GM21367 (cell line): Measurements from ENCODE around the gene BBS2.

Source experiments
- ATAC-seq: cut with Tn5 transposase; IDR thresholded peaks from one replicate; pipeline ENCODE4 v1.9.1; 2021; ENCODE audit not compliant: unreplicated experiment

BBS2 gene

GRCh38 chr16:56478281-56479049 is 41.4 kb downstream of the BBS2 start:
- no peak for ATAC-seq

DNA sequence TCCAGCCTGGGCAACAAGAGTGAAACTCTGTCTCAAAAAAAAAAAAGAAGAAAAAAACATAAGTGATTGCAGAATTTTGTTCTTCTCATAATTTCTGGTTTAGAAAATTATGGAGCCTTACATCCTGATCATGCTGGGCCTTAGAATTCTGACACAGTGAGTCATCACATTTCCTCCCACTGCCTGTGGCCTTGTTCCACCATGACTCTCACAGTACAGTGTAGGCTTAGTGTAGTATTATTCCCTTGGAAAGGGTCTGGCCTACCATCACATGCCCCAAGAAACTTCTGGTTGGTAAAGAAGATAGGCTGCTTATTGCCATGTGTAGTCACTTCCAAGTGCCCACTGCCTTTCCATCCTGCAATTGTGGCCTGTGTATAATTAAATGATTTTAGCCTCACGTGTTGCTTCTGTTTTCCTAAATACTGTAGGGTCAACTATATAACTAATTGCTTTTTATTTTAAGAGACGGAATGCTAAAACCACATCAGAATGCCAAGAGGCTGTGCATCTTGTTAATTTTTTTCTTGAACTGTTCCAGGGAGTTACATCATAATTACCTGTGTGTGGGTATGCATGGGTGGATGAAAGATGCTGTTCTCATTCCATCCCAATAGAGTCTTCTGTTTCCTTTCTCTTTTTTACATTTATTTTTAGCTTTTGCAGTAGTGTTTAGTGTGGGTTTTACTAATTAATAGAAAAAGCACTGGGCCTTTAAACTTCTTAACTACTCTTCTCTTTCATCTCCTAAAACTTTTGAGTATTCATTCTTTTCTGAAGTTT is 42.5 kb downstream of the BBS2 start:
- no peak for ATAC-seq

DNA sequence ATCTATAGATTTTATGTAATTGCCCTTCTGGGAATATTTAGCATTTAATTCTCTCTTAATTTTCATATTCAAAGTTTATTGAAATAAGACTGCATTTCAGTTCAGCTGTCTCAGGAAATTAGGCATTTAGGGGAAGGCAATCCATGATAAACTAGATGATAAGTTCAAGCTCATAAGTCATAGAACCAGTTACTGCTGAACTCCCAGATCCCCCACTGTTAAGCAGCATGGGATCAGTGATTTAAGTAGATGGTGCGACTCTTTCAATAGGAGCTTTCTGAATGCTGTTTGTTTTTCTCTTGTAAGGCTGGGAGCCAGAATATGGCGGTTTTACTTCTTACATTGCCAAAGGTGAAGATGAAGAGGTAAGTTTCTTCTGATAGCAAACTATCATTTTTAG is 44.6 kb downstream of the BBS2 start:
- ATAC-seq: no peak

DNA sequence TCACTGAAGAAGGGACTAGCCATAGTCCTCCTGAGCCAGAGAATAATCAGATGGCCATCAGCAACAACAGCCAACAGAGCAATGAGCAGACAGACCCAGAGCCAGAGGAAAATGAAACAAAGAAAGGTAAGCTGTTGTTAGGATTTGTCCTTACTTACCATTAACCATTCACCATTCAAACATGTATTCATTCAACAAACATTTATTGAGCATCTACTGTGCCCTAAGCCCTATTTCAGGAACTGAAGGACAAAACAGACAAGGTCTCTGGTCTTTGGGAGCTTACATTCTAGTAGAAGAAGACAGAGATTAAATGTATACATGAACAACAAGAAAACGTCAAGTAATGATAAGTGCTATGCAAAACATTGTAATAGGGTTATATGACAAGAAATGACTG is 49.2 kb downstream of the BBS2 start:
- no peak for ATAC-seq

- ATAC-seq: no peak
These were observed 49.6 kb downstream of the BBS2 start for GRCh38 chr16:56470232-56470631.

- no peak for ATAC-seq
These were observed 50.1 kb downstream of the BBS2 start for GRCh38 chr16:56469748-56470147.

DNA sequence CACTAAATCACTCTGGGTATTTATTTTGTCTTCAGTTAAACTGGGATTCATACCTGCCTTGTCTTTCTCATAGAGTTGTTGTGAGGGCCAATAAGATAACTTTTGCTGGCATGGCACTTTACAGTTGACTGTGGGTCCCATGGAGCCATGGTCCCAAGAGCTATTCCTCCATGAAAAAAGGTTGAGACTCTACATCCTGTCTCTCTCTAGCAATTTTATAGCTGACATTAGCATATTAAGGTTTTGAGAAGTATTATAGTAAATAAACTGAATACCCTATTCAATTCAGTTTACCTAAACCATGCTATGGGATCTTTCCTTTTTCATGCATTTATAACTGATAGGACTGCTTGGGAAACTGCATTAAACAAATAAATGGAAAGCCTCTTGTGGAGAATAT is 51.0 kb downstream of the BBS2 start:
- ATAC-seq: no peak

DNA sequence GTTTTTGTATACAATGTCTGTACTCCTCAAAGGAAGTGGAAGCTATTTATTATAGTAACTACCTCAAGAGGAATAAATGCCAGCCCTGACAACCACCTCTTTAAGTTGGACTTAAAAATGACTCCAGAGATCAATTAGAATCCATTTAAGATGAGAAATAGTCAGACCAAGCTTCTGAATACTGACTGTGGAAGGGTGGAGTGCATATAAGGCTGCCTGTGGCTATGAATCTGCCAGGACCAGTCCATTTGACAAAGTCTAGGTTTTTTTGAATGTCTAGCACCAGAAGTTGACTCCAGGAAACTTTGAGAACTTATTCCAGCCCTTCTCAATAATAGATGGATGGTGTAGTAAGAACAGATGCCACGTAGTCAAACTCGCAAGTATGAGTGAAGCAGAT is 53.5 kb downstream of the BBS2 start:
- ATAC-seq: no peak

GRCh38 chr16:56463153-56463552 is 56.7 kb downstream of the BBS2 start:
- no peak for ATAC-seq

- ATAC-seq: no peak
These were observed 57.6 kb downstream of the BBS2 start for GRCh38 chr16:56462064-56462796.

GRCh38 chr16:56460101-56460500 is 59.7 kb downstream of the BBS2 start:
- ATAC-seq: no peak

- ATAC-seq: no peak
These were observed 61.8 kb downstream of the BBS2 start for GRCh38 chr16:56457927-56458470.

DNA sequence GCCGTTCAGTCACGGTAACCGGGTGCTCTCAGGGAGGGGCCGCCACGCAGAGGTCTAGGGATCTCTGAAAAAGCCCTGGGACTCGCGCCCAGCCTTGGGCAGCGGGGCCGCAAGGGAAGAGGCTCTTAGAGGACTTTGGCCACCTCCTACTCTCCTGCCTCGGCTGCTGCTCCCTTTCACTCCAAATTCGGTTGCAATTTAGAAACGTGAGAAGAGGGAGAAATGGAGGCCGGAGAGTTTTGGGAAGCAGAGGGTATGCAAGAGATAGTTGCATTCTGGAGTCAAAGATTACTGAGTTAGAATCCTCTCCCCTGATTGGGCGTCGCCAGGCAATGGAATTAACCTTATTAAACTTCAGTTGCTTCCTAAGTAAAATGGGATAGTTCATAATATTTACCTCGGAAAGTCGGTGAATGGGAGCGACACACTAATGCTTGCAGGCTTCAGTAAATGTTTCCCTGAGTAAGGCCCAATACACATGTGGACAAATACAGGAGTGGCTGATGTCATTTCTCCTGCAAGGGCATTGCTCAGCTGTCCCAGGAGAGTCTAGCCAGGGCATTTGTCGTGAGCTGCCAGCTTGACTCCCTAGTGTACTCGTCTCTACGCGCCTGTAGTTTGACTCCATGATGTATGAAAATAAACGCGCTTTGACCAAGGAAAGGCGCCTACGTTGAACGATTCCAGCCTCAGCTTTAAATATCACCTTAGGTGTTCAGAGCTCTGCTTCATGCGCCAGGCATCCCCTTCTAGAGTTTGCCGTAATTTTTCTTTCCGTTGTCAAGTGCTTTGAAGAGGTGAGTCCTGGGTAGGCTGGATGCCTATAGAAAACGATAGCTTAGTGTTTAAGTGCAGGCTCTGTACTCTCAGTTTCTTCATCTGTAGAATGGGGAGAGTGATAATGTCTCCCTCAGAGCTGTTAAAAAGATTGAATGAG is 67.8 kb downstream of the BBS2 start:
- ATAC-seq: peak; percentile 30

GRCh38 chr16:56450986-56451752 is 68.7 kb downstream of the BBS2 start, which contains the start of the genes NUDT21 and OGFOD1:
TSS of gene NUDT21 (minus strand) at chr16:56451332. CDS start at chr16:56451202, 130 bp downstream.
TSS of gene OGFOD1 (plus strand) at chr16:56451554. CDS start at chr16:56451613, 59 bp downstream.
- peak; percentile 96 for ATAC-seq

DNA sequence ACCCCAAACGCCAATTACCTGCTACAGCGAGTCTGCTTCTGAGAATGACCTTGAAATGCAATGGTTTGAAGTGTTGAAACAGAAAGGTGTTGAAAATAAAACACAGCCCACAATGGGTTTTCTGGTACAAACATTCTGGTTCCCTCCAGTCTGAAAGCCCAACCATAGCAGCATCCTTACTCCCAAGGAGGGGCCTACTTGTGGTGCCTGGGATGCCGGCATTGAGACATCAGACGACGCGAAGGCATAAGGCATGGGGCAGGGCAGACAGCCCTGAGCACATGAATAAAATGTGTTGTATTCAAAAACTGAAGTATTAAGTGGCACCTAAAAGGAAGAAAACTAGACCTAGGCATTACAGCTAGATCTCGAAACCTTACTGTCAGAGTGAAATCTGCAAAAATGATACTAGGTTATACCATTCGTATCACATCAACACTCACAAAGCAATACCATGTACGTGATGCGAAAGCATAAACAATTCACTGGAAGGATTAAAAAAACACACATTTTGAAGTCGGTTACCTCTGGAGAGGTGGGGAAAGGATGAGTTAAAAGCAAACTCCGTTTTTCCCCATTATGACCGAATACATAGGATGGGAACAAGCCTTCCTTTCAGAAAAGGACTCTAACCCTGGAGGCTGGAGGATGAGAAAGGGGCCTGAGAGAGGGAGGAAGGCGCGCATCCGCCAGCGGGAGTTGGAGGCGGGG is 69.4 kb downstream of the BBS2 start:
- ATAC-seq: no peak

DNA sequence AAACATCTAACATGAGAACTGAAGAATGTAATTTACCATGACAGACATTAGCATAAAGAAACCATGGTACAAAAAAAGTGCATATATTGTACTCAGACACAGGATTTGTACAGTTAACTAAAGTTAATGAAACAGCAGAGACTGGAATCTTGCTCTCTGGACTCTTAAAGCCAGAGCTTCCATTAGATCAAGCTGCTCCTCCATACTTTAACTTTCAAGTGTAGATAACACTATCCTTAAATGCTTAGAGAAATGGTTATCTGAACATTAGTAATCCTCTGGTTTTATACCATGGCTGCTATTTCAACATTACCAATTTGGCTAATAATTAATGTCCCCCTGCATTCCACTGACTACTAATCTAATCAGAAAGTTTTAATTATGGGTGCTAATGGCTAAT is 71.8 kb downstream of the BBS2 start:
- ATAC-seq: no peak

DNA sequence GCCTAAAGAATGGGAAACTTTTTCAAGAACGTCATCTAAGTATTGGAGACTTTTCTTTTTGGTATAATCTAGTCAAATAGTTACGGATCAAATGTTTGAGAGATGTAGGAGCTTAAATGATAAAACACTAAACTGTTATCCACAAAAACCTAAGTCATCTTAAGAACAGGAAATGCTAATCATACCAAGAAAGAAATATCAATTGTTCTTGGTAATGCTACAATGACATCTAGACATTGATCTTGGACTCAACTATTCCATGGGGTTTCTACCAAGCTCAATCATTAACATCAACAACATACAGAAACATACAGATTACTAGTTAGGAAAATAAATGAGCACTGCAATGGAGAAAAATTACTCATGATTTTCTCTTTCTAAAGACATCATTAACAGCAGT is 72.5 kb downstream of the BBS2 start:
- ATAC-seq: no peak

DNA sequence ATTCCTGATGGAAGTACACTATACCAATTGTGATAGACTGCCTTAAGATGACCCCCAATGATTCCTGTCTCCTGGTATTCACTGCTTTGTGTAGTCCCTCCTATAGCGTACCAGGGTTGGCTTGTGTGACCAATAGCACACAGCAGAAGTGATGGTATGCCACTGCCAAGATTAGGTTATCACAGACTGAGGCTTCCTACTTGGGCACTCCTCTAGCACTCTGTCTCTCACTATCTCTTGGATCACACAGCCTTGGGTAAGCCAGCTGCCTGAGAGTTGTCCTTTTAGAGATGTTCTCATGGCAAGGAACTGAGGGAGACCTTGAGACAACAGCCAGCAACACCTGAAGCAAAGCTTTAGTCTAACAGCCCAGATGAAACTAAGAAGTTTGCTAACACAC is 81.8 kb downstream of the BBS2 start:
- no peak for ATAC-seq

- ATAC-seq: no peak
These were observed 83.6 kb downstream of the BBS2 start for GRCh38 chr16:56436258-56436657.
